Fibroblast of lung (primary cell): ENCODE measurements around the gene DNAJB2. TPM values are rescaled to one million over a fixed set of nuclear protein-coding genes. Genes with fewer than 3 reads are reported as not detected.

Experiments
- DNase-seq, 2 donors: peaks; one replicate each; pipeline versions ENCODE4 v3.0.0 to v3.0.0-alpha.2; 2010; ENCODE audit warnings: low read depth in 2 of 2
- H2AFZ ChIP-seq: 2 replicates; pipeline ENCODE4 v1.5.1; 2012; ENCODE audit warnings: low read length, control low read depth, inconsistent platforms
- H3K27ac ChIP-seq: 2 replicates; pipeline ENCODE4 v1.5.1; 2011; ENCODE audit warnings: low read length, control low read depth; ENCODE audit not compliant: insufficient read depth
- H3K27me3 ChIP-seq: 2 replicates; pipeline ENCODE4 v1.5.1; 2011; ENCODE audit warnings: mild to moderate bottlenecking, low read length; ENCODE audit not compliant: control insufficient read depth, insufficient read depth
- H3K36me3 ChIP-seq: 2 replicates; pipeline ENCODE4 v1.5.1; 2011; ENCODE audit warnings: low read length; ENCODE audit not compliant: control insufficient read depth, insufficient read depth
- H3K4me1 ChIP-seq: 2 replicates; pipeline ENCODE4 v1.5.1; 2011; ENCODE audit warnings: low read length; ENCODE audit not compliant: control insufficient read depth, insufficient read depth; ENCODE audit errors: extremely low read depth
- H3K4me2 ChIP-seq: 2 replicates; pipeline ENCODE4 v1.5.1; 2011; ENCODE audit warnings: low read length, control low read depth; ENCODE audit not compliant: insufficient read depth; ENCODE audit errors: extremely low read depth
- H3K4me3 ChIP-seq, 4 experiments: fragments of 200-600 bp in 1 of 4; sonication (generic) in 1 of 4; replicated peaks in 1 of 4; 2 replicates each; pipeline ENCODE4 v1.5.1; 2011 to 2016; ENCODE audit warnings: low read length in 4 of 4, low read depth in 3 of 4, mild to moderate bottlenecking in 3 of 4, control low read depth in 2 of 4, inconsistent platforms in 1 of 4, mixed read lengths in 1 of 4; ENCODE audit not compliant: insufficient read depth in 1 of 4; ENCODE audit errors: control extremely low read depth in 1 of 4
- H3K79me2 ChIP-seq: 2 replicates; pipeline ENCODE4 v1.5.1; 2012; ENCODE audit warnings: mild to moderate bottlenecking, low read length, inconsistent platforms; ENCODE audit not compliant: control insufficient read depth, insufficient read depth
- H3K9ac ChIP-seq: 2 replicates; pipeline ENCODE4 v1.5.1; 2011; ENCODE audit warnings: mild to moderate bottlenecking, low read length, control low read depth; ENCODE audit not compliant: insufficient read depth
- H3K9me3 ChIP-seq: 2 replicates; pipeline ENCODE4 v1.5.1; 2012; ENCODE audit warnings: low read depth, low read length; ENCODE audit not compliant: control insufficient read depth, insufficient read depth
- H4K20me1 ChIP-seq: 2 replicates; pipeline ENCODE4 v1.5.1; 2011; ENCODE audit warnings: low read length; ENCODE audit not compliant: control insufficient read depth, insufficient read depth; ENCODE audit errors: extremely low read depth
- EZH2 ChIP-seq: IDR thresholded peaks from 2 replicates; pipeline ENCODE4 v1.5.1; 2012; ENCODE audit warnings: low read length, control low read depth, mild to moderate bottlenecking; ENCODE audit errors: missing control alignments
- polyA plus RNA-seq, 2 donors: library from polyadenylated mRNA; depleted of rRNA in 1 of 2; stranded (reverse) in 1 of 2; unstranded in 1 of 2; fragments of >200 nt; gene quantifications; 2 replicates each; pipeline ENCODE4 v1.2.1, GENCODE V29; 2011 to 2012; ENCODE audit warnings: missing spikeins in 1 of 2
- total RNA-seq: library from RNA; depleted of rRNA; stranded (reverse); fragments of >200 nt; gene quantifications from 2 replicates; pipeline ENCODE4 v1.2.1, GENCODE V29; 2014
- TF ChIP-seq, protein P1 (sequence below), 2 donors: IDR thresholded peaks in 1 of 2; conservative IDR thresholded peaks in 1 of 2; 1 replicate in 1 of 2; 2 replicates in 1 of 2; pipeline ENCODE4 v1.5.1; 2011 to 2012; ENCODE audit warnings: low read length in 2 of 2, control low read depth in 1 of 2, inconsistent platforms in 1 of 2, low read depth in 1 of 2, mild to moderate bottlenecking in 1 of 2

Gene DNAJB2
- total and polyA plus RNA-seq, 2 donors (not counting 1 experiment from before 2014, with no cell fraction given): 29.8 to 81.3 TPM

DNA sequence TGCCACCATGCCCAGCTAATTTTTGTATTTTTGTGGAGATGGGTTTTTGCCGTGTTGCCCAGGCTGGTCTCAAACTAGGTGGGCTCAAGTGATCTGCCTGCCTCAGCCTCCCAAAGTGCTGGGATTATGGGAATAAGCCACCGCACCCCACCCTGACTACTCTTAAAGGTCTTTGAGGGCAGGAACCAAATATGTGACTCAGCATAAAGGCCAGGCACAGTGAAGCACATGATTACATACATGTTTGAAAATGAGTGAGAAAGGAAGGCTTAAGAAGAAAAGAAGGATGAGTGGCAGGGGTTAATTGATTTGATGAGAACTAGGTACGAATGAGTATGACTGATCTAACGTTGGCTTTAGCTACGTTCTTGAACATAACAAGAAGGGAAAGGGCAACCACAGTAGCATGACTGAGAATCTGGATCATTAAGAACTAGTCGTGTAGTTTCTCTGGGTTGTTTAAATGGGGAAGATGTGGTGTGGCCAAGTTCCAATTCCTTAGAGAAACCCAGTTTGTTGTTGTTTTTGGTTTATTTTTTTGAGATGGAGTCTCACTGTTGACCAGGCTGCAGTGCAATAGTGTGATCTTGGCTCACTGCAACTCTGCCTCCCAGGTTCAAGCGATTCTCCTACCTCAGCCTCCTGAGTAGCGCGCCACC, 46.6 kb downstream of the DNAJB2 start:
- H2AFZ ChIP-seq: no peak overlapping the region
- H4K20me1 ChIP-seq: no peaks in the 10 kb centered on the region
- TF ChIP-seq, protein P1, sequence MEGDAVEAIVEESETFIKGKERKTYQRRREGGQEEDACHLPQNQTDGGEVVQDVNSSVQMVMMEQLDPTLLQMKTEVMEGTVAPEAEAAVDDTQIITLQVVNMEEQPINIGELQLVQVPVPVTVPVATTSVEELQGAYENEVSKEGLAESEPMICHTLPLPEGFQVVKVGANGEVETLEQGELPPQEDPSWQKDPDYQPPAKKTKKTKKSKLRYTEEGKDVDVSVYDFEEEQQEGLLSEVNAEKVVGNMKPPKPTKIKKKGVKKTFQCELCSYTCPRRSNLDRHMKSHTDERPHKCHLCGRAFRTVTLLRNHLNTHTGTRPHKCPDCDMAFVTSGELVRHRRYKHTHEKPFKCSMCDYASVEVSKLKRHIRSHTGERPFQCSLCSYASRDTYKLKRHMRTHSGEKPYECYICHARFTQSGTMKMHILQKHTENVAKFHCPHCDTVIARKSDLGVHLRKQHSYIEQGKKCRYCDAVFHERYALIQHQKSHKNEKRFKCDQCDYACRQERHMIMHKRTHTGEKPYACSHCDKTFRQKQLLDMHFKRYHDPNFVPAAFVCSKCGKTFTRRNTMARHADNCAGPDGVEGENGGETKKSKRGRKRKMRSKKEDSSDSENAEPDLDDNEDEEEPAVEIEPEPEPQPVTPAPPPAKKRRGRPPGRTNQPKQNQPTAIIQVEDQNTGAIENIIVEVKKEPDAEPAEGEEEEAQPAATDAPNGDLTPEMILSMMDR (conservative IDR thresholded peaks at IDR 0.05 in 1 of 2, IDR thresholded peaks at IDR 0.05 in 1 of 2; ENCODE audit: low read depth in 1 of 2, low read length in 2 of 2): no peak
- no peak for TF ChIP-seq EZH2
- no peak overlapping the region for H3K9ac ChIP-seq
- no peak overlapping the region for H3K4me2 ChIP-seq
- H3K4me3 ChIP-seq: no peak overlapping the region
- no peak overlapping the region for H3K27ac ChIP-seq
- no peaks in the 10 kb centered on the region for H3K36me3 ChIP-seq
- H3K79me2 ChIP-seq: no peaks in the 10 kb centered on the region
- H3K9me3 ChIP-seq: no peaks in the 10 kb centered on the region
- DNase-seq: no peak
- H3K27me3 ChIP-seq: peaks cover 5% of the 10 kb centered on the region
- H3K4me1 ChIP-seq: no peaks in the 10 kb centered on the region

DNA sequence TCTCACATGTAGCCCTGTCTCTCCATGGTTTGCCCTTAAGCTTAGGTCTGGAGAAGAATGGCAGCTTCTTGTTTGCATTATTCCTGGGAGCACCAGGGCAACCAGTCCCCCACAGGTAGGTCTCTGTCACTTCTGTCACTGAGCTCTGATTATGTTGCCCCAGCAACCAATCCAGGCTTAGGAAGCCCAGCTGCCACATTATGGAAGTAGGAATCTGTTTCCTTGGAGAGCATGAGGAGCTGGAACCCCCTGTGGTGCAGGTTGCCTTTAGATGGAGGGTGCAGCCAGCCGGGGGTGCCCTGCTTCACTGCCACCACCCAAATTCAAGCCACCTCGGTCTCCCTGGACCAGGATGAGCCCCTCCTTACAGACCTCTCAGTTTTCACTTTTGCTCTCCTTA, 48.6 kb downstream of the DNAJB2 start:
- no peaks in the 10 kb centered on the region for H3K79me2 ChIP-seq
- H4K20me1 ChIP-seq: no peaks in the 10 kb centered on the region
- H3K4me1 ChIP-seq: no peaks in the 10 kb centered on the region
- H3K36me3 ChIP-seq: no peaks in the 10 kb centered on the region
- H3K27ac ChIP-seq: no peak overlapping the region
- no peak overlapping the region for H3K4me3 ChIP-seq
- no peak for TF ChIP-seq EZH2
- H3K4me2 ChIP-seq: no peak overlapping the region
- no peaks in the 10 kb centered on the region for H3K9me3 ChIP-seq
- no peak overlapping the region for H2AFZ ChIP-seq
- DNase-seq: no peak
- no peak overlapping the region for H3K9ac ChIP-seq
- H3K27me3 ChIP-seq: peaks cover 21% of the 10 kb centered on the region

DNA sequence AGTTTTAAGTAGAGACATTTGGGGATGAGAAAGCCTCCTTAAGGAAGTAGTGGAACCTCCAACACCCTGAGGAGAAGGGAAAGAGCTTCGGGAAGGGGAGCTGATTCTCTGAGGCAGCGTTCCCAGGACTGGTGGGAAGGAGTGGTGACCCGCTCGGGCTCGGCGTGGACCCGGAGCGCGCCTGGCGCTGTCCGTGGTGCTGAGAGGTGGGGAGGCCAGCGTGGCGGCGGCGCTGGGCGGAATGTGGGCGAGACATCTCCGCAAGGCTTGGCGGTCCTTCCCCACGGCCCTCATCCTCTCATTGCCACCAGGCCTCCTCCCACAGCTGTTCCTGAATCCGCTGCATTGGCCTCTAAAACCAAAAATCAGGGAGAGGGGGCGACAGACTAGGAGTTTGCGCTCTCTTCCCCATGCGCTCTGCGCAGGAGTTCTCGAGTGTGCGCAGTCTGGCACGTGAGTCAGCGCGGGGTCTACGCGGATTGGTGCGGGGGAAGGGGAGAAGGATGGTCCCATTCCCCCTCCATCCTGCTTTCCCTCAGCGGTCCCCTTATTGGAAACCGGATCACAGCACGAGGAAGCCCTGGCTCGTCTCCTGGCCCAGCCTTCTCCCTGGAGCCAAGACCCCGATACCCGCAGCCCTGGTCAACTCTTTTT, 52.5 kb downstream of the DNAJB2 start:
- H4K20me1 ChIP-seq: no peaks in the 10 kb centered on the region
- no peak overlapping the region for H3K4me3 ChIP-seq
- no peak overlapping the region for H3K27ac ChIP-seq
- H3K4me2 ChIP-seq: no peak overlapping the region
- no peaks in the 10 kb centered on the region for H3K9me3 ChIP-seq
- H3K9ac ChIP-seq: no peak overlapping the region
- TF ChIP-seq, protein P1 (conservative IDR thresholded peaks at IDR 0.05 in 1 of 2, IDR thresholded peaks at IDR 0.05 in 1 of 2; ENCODE audit: low read depth in 1 of 2, low read length in 2 of 2): no peak
- peak; percentile 10 for TF ChIP-seq EZH2
- no peak overlapping the region for H2AFZ ChIP-seq
- no peaks in the 10 kb centered on the region for H3K4me1 ChIP-seq
- H3K27me3 ChIP-seq: peaks cover 27% of the 10 kb centered on the region
- no peaks in the 10 kb centered on the region for H3K36me3 ChIP-seq
- DNase-seq: peak; percentile 26 to 29
- no peaks in the 10 kb centered on the region for H3K79me2 ChIP-seq
